HepG2 (cell line): ENCODE results near the gene SPAG9. TPM values are rescaled to one million over a fixed set of nuclear protein-coding genes. Genes with fewer than 3 reads are reported as not detected.
A peak's percentile ranks its signal among the peaks of the same experiment; 100 is the strongest.

ENCODE experiments used
- CBX2 ChIP-seq, 2 experiments: fragments of 200-600 bp in 1 of 2; sonication (generic); formaldehyde crosslinking in 1 of 2; IDR thresholded peaks; 2 replicates each; pipeline versions ENCODE4 v1.7.0 to v1.8.1; 2018 to 2022; ENCODE audit warnings: low read depth in 2 of 2, low read length in 1 of 2, mild to moderate bottlenecking in 1 of 2, missing genetic modification reagents in 1 of 2
- HOXA3 ChIP-seq: sonication (generic); formaldehyde crosslinking; IDR thresholded peaks from 2 replicates; pipeline ENCODE4 v1.5.0; 2020; ENCODE audit warnings: missing genetic modification reagents
- KDM5B ChIP-seq: sonication (generic); formaldehyde crosslinking; IDR thresholded peaks from 2 replicates; pipeline ENCODE4 v1.4.0; 2020; ENCODE audit warnings: missing genetic modification reagents, mild to moderate bottlenecking, borderline replicate concordance
- KLF13 ChIP-seq: sonication (generic); formaldehyde crosslinking; IDR thresholded peaks from 2 replicates; pipeline ENCODE4 v1.4.0; 2020; ENCODE audit warnings: mild to moderate bottlenecking, missing genetic modification reagents
- MED1 ChIP-seq: sonication (generic); formaldehyde crosslinking; IDR thresholded peaks from 2 replicates; pipeline ENCODE4 v1.4.0; 2020; ENCODE audit warnings: missing genetic modification reagents
- TBX2 ChIP-seq: sonication (generic); formaldehyde crosslinking; IDR thresholded peaks from 2 replicates; pipeline ENCODE4 v1.5.0; 2020; ENCODE audit warnings: missing genetic modification reagents, mild to moderate bottlenecking, borderline replicate concordance
- TSC22D2 ChIP-seq: sonication (generic); formaldehyde crosslinking; IDR thresholded peaks from 2 replicates; pipeline ENCODE4 v1.5.1; 2020; ENCODE audit warnings: missing genetic modification reagents, mild to moderate bottlenecking, borderline replicate concordance
- YEATS2 ChIP-seq: sonication (generic); formaldehyde crosslinking; IDR thresholded peaks from 2 replicates; pipeline ENCODE4 v1.4.0; 2020; ENCODE audit warnings: missing genetic modification reagents, borderline replicate concordance
- ZNF263 ChIP-seq: sonication (generic); formaldehyde crosslinking; IDR thresholded peaks from 2 replicates; pipeline ENCODE4 v1.4.0; 2020; ENCODE audit warnings: missing genetic modification reagents
- ZNF619 ChIP-seq: sonication (generic); formaldehyde crosslinking; IDR thresholded peaks from 2 replicates; pipeline ENCODE4 v1.4.0; 2020; ENCODE audit warnings: mild to moderate bottlenecking, missing genetic modification reagents
- polyA plus RNA-seq, 8 experiments: library from polyadenylated mRNA; depleted of rRNA in 3 of 8; stranded (reverse) in 7 of 8; unstranded in 1 of 8; fragments of >200 nt; fragmentation: Illumina TruSeq in 4 of 8; extraction: Trizol in 4 of 8; gene quantifications; 2 replicates each; pipeline versions ENCODE4 v1.2.1 to v1.2.3, GENCODE V29; 2011 to 2016; ENCODE audit warnings: low read depth in 4 of 8, missing spikeins in 1 of 8, mixed read lengths in 1 of 8; ENCODE audit not compliant: insufficient read depth in 1 of 8
- total RNA-seq, 5 experiments: library from RNA; depleted of rRNA; stranded (reverse); fragments of >200 nt; fragmentation: Illumina TruSeq; extraction: Trizol; gene quantifications; 2 replicates each; pipeline ENCODE4 v1.2.3, GENCODE V29; 2016; ENCODE audit warnings: low read depth in 1 of 5
- TF ChIP-seq, protein P1 (sequence below): IDR thresholded peaks from 2 replicates; pipeline ENCODE4 v1.6.1; 2012; ENCODE audit warnings: low read length, improper control_type of control experiment
- TF ChIP-seq, protein P2 (sequence below): sonication (generic); formaldehyde crosslinking; IDR thresholded peaks from 2 replicates; pipeline ENCODE4 v1.5.0; 2020; ENCODE audit warnings: mild to moderate bottlenecking, missing genetic modification reagents, borderline replicate concordance

SPAG9 gene
- total and polyA plus RNA-seq, 2 of the 13 experiments (the other 11 are each of a cell fraction or from before 2014, with no cell fraction given), result 43.2 to 78.6 TPM

DNA sequence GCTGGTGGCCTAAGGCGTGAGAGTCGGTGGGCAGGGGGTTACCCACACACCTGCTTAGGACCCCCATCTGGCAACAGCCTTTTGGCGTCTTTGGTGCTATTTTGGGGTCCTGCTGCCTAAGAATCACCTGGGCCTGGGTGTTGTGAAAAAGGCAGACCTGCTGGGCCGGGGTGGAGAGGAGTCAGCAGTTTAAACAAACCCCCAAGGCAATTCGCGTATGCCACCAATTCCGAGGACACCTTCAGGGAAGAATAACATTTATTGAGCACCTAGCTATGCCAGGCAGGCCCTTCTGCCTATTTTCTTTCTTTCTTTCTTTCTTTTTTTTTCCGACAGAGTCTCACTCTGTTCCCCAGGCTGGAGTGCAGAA, 200.6 kb downstream of the SPAG9 start (continued):
- TF ChIP-seq, protein P1, sequence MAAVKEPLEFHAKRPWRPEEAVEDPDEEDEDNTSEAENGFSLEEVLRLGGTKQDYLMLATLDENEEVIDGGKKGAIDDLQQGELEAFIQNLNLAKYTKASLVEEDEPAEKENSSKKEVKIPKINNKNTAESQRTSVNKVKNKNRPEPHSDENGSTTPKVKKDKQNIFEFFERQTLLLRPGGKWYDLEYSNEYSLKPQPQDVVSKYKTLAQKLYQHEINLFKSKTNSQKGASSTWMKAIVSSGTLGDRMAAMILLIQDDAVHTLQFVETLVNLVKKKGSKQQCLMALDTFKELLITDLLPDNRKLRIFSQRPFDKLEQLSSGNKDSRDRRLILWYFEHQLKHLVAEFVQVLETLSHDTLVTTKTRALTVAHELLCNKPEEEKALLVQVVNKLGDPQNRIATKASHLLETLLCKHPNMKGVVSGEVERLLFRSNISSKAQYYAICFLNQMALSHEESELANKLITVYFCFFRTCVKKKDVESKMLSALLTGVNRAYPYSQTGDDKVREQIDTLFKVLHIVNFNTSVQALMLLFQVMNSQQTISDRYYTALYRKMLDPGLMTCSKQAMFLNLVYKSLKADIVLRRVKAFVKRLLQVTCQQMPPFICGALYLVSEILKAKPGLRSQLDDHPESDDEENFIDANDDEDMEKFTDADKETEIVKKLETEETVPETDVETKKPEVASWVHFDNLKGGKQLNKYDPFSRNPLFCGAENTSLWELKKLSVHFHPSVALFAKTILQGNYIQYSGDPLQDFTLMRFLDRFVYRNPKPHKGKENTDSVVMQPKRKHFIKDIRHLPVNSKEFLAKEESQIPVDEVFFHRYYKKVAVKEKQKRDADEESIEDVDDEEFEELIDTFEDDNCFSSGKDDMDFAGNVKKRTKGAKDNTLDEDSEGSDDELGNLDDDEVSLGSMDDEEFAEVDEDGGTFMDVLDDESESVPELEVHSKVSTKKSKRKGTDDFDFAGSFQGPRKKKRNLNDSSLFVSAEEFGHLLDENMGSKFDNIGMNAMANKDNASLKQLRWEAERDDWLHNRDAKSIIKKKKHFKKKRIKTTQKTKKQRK, result no peak
- TF ChIP-seq KDM5B, result no peak
- 0 out of 2 replicates have a peak, but pooled peaks have one; percentile 37 for TF ChIP-seq ZNF263
- TF ChIP-seq KLF13 (CRISPR knock-in tag), result no peak
- no peak for TF ChIP-seq MED1
- TF ChIP-seq TBX2 (CRISPR knock-in tag), result peak; percentile 27; the same call in 1 of the 2 replicates
- TF ChIP-seq, protein P2, sequence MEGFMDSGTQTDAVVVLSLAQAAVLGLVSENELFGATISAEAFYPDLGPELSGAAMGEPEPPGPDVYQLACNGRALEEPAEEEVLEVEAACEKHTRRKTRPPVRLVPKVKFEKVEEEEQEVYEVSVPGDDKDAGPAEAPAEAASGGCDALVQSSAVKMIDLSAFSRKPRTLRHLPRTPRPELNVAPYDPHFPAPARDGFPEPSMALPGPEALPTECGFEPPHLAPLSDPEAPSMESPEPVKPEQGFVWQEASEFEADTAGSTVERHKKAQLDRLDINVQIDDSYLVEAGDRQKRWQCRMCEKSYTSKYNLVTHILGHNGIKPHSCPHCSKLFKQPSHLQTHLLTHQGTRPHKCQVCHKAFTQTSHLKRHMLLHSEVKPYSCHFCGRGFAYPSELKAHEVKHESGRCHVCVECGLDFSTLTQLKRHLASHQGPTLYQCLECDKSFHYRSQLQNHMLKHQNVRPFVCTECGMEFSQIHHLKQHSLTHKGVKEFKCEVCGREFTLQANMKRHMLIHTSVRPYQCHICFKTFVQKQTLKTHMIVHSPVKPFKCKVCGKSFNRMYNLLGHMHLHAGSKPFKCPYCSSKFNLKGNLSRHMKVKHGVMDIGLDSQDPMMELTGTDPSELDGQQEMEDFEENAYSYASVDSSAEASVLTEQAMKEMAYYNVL, result no peak
- no peak for TF ChIP-seq TSC22D2 (CRISPR knock-in tag)
- peak; percentile 13; the same call in 1 of the 2 replicates for TF ChIP-seq HOXA3 (CRISPR knock-in tag)
- 0 out of 2 replicates have a peak, but pooled peaks have one; percentile 60 for TF ChIP-seq CBX2 (IDR thresholded peaks at IDR 0.05; ENCODE audit: low read depth, low read length)
- no peak for TF ChIP-seq CBX2 (CRISPR knock-in tag; IDR thresholded peaks at IDR 0.05; ENCODE audit: low read depth)
- TF ChIP-seq ZNF619 (CRISPR knock-in tag), result 0 out of 2 replicates have a peak, but pooled peaks have one; percentile 6
- TF ChIP-seq YEATS2 (CRISPR knock-in tag), result no peak
